ENCODE data around the gene GRAMD1C.
"Not testable (repeated sequence)": the region's sequence is repeated elsewhere in the genome, so short reads cannot be mapped to it uniquely, and the experiment has no call there.

The GRAMD1C gene

GRCh38 chr3:113838631-113839209 is at the start of gene GRAMD1C:
Gene GRAMD1C (plus strand): TSS chr3:113838788. CDS start chr3:113838910, 122 bp downstream.
- peak; percentile 85 for DNase-seq (ENCODE audit: low read depth)

GRCh38 chr3:113791381-113791780 is 47.2 kb upstream of the GRAMD1C start:
- no peak for DNase-seq (ENCODE audit: low read depth)

- no peak for DNase-seq (ENCODE audit: low read depth)
Observed at GRCh38 chr3:113794526-113794925, 44.1 kb upstream of the GRAMD1C start.

- DNase-seq (ENCODE audit: low read depth): no peak
Observed at GRCh38 chr3:113795693-113796092, 42.9 kb upstream of the GRAMD1C start.

GRCh38 chr3:113802795-113803455 is 35.7 kb upstream of the GRAMD1C start:
- no peak for DNase-seq (ENCODE audit: low read depth)

GRCh38 chr3:113804661-113805060 is 33.9 kb upstream of the GRAMD1C start:
- DNase-seq (ENCODE audit: low read depth): no peak

GRCh38 chr3:113805249-113805648 is 33.3 kb upstream of the GRAMD1C start:
- no peak for DNase-seq (ENCODE audit: low read depth)

GRCh38 chr3:113812854-113813253 is 25.7 kb upstream of the GRAMD1C start:
- DNase-seq (ENCODE audit: low read depth): no peak

- no peak for DNase-seq (ENCODE audit: low read depth)
Observed at GRCh38 chr3:113819866-113820265, 18.7 kb upstream of the GRAMD1C start.

- no peak for DNase-seq (ENCODE audit: low read depth)
Observed at GRCh38 chr3:113825090-113825489, 13.5 kb upstream of the GRAMD1C start.

GRCh38 chr3:113828600-113828999 is 10.0 kb upstream of the GRAMD1C start:
- DNase-seq (ENCODE audit: low read depth): no peak

GRCh38 chr3:113829576-113830354 is 8.8 kb upstream of the GRAMD1C start:
- DNase-seq (ENCODE audit: low read depth): no peak

- no peak for DNase-seq (ENCODE audit: low read depth)
Observed at GRCh38 chr3:113831103-113831355, 7.6 kb upstream of the GRAMD1C start.

GRCh38 chr3:113832477-113833164 is 6.0 kb upstream of the GRAMD1C start:
- DNase-seq (ENCODE audit: low read depth): no peak

GRCh38 chr3:113834983-113835382 is 3.6 kb upstream of the GRAMD1C start:
- no peak for DNase-seq (ENCODE audit: low read depth)

- DNase-seq (ENCODE audit: low read depth): no peak
Observed at GRCh38 chr3:113839551-113839950, 963 bp downstream of the GRAMD1C start.

GRCh38 chr3:113844622-113845222 is 6.1 kb downstream of the GRAMD1C start:
- peak; percentile 28 for DNase-seq (ENCODE audit: low read depth)

- no peak for DNase-seq (ENCODE audit: low read depth)
Observed at GRCh38 chr3:113847247-113847646, 8.7 kb downstream of the GRAMD1C start.

GRCh38 chr3:113847664-113848461 is 9.3 kb downstream of the GRAMD1C start:
- DNase-seq (ENCODE audit: low read depth): no peak

- DNase-seq (ENCODE audit: low read depth): not testable (repeated sequence)
Observed at GRCh38 chr3:113849071-113849470, 10.5 kb downstream of the GRAMD1C start.

GRCh38 chr3:113849841-113850240 is 11.3 kb downstream of the GRAMD1C start:
- DNase-seq (ENCODE audit: low read depth): not testable (repeated sequence)

- not testable (repeated sequence) for DNase-seq (ENCODE audit: low read depth)
Observed at GRCh38 chr3:113850391-113850790, 11.8 kb downstream of the GRAMD1C start.

Data from fibroblast of gingiva (primary cell).